Central memory CD8-positive, alpha-beta T cell (primary cell): ENCODE measurements around the gene AHNAK2.
"Not testable (repeated sequence)": the region's sequence is repeated elsewhere in the genome, so short reads cannot be mapped to it uniquely, and the experiment has no call there.

Source experiments
- ATAC-seq: fragments of 150-1000 bp; cut with Tn5 transposase; replicated peaks from 2 replicates; pipeline ENCODE4 v1.10.0; 2022; ENCODE audit warnings: mild to moderate bottlenecking, moderate FRiP score, moderate number of reproducible peaks; ENCODE audit not compliant: poor library complexity, severe bottlenecking; ENCODE audit errors: extremely low read depth
- DNase-seq, 2 donors: peaks; one replicate each; pipeline ENCODE4 v3.0.0; 2021; ENCODE audit warnings: low spot score in 2 of 2
- H3K27ac Mint-ChIP-seq: one replicate; pipeline ENCODE4 v1.8.0; 2022; ENCODE audit warnings: low read depth, mild to moderate bottlenecking, moderate library complexity, mixed read lengths
- H3K27me3 Mint-ChIP-seq: one replicate; pipeline ENCODE4 v1.8.0; 2022; ENCODE audit warnings: mixed read lengths
- H3K36me3 Mint-ChIP-seq: one replicate; pipeline ENCODE4 v1.8.0; 2022; ENCODE audit warnings: mild to moderate bottlenecking, moderate library complexity, mixed read lengths; ENCODE audit not compliant: insufficient read depth
- H3K4me1 Mint-ChIP-seq: one replicate; pipeline ENCODE4 v1.8.0; 2022; ENCODE audit warnings: mixed read lengths
- H3K4me3 Mint-ChIP-seq: one replicate; pipeline ENCODE4 v1.8.0; 2022; ENCODE audit warnings: mild to moderate bottlenecking, moderate library complexity, mixed read lengths
- H3K9me3 Mint-ChIP-seq: one replicate; pipeline ENCODE4 v1.8.0; 2022; ENCODE audit warnings: mixed read lengths

Gene AHNAK2

GRCh38 chr14:104957146-104958113 lies 20.7 kb downstream of the AHNAK2 start:
- H3K4me3 Mint-ChIP-seq, result no peak overlapping the region
- peaks cover 60% of the 10 kb centered on the region for H3K27me3 Mint-ChIP-seq
- ATAC-seq, result no peak
- H3K36me3 Mint-ChIP-seq, result no peaks in the 10 kb centered on the region
- no peak overlapping the region for H3K27ac Mint-ChIP-seq
- no peak for DNase-seq
- H3K4me1 Mint-ChIP-seq, result no peaks in the 10 kb centered on the region
- no peaks in the 10 kb centered on the region for H3K9me3 Mint-ChIP-seq

GRCh38 chr14:104956290-104956890 lies 21.8 kb downstream of the AHNAK2 start:
- H3K27me3 Mint-ChIP-seq, result peaks cover 60% of the 10 kb centered on the region
- H3K4me1 Mint-ChIP-seq, result no peaks in the 10 kb centered on the region
- ATAC-seq (no peak), DNase-seq (no peak)
- no peak overlapping the region for H3K4me3 Mint-ChIP-seq
- H3K36me3 Mint-ChIP-seq, result no peaks in the 10 kb centered on the region
- H3K9me3 Mint-ChIP-seq, result no peaks in the 10 kb centered on the region
- H3K27ac Mint-ChIP-seq, result no peak overlapping the region

- Mint-ChIP-seq H3K4me3 (no peak overlapping the region), H3K27me3 (peaks cover 56% of the 10 kb centered on the region), H3K9me3 (no peaks in the 10 kb centered on the region), H3K27ac (no peak overlapping the region), H3K4me1 (no peaks in the 10 kb centered on the region), H3K36me3 (no peaks in the 10 kb centered on the region)
- DNase-seq (no peak), ATAC-seq (no peak)
Observed at GRCh38 chr14:104955396-104955770, 22.8 kb downstream of the AHNAK2 start.

- Mint-ChIP-seq H3K27me3 (peaks cover 50% of the 10 kb centered on the region), H3K4me3 (no peak overlapping the region), H3K4me1 (no peaks in the 10 kb centered on the region), H3K27ac (no peak overlapping the region), H3K36me3 (no peaks in the 10 kb centered on the region), H3K9me3 (no peaks in the 10 kb centered on the region)
- DNase-seq (no peak), ATAC-seq (no peak)
Observed at GRCh38 chr14:104954746-104955395, 23.3 kb downstream of the AHNAK2 start.

GRCh38 chr14:104953896-104954656 lies 24.1 kb downstream of the AHNAK2 start:
- Mint-ChIP-seq H3K4me3 (no peak overlapping the region), H3K27ac (no peak overlapping the region), H3K4me1 (no peaks in the 10 kb centered on the region), H3K36me3 (no peaks in the 10 kb centered on the region), H3K27me3 (peaks cover 49% of the 10 kb centered on the region), H3K9me3 (no peaks in the 10 kb centered on the region)
- ATAC-seq (no peak), DNase-seq (no peak)

- Mint-ChIP-seq H3K27ac (no peak overlapping the region), H3K4me1 (no peaks in the 10 kb centered on the region), H3K9me3 (no peaks in the 10 kb centered on the region), H3K36me3 (no peaks in the 10 kb centered on the region), H3K27me3 (peaks cover 40% of the 10 kb centered on the region), H3K4me3 (no peak overlapping the region)
- ATAC-seq (no peak), DNase-seq (no peak)
Observed at GRCh38 chr14:104953097-104953496, 25.1 kb downstream of the AHNAK2 start.

- ATAC-seq, H3K4me3 Mint-ChIP-seq, H3K27ac Mint-ChIP-seq, H3K36me3 Mint-ChIP-seq, H3K4me1 Mint-ChIP-seq, DNase-seq, H3K9me3 Mint-ChIP-seq: not testable (repeated sequence)
- peaks cover 30% of the 10 kb centered on the region for H3K27me3 Mint-ChIP-seq
Observed at GRCh38 chr14:104951863-104952657, 26.1 kb downstream of the AHNAK2 start.

- ATAC-seq, H3K27ac Mint-ChIP-seq, H3K9me3 Mint-ChIP-seq, DNase-seq, H3K4me3 Mint-ChIP-seq, H3K36me3 Mint-ChIP-seq, H3K4me1 Mint-ChIP-seq: not testable (repeated sequence)
- H3K27me3 Mint-ChIP-seq, result peaks cover 21% of the 10 kb centered on the region
Observed at GRCh38 chr14:104950701-104951100, 27.5 kb downstream of the AHNAK2 start.

GRCh38 chr14:104950021-104950420 lies 28.2 kb downstream of the AHNAK2 start:
- Mint-ChIP-seq H3K36me3 (no peaks in the 10 kb centered on the region), H3K4me1 (no peaks in the 10 kb centered on the region), H3K27me3 (peaks cover 21% of the 10 kb centered on the region), H3K4me3 (no peak overlapping the region), H3K9me3 (no peaks in the 10 kb centered on the region), H3K27ac (no peak overlapping the region)
- ATAC-seq (no peak), DNase-seq (no peak)

- H3K9me3 Mint-ChIP-seq, DNase-seq, H3K4me1 Mint-ChIP-seq, ATAC-seq, H3K27ac Mint-ChIP-seq, H3K36me3 Mint-ChIP-seq, H3K4me3 Mint-ChIP-seq: not testable (repeated sequence)
- H3K27me3 Mint-ChIP-seq, result peaks cover 16% of the 10 kb centered on the region
Observed at GRCh38 chr14:104949406-104949955, 28.7 kb downstream of the AHNAK2 start.

- no peaks in the 10 kb centered on the region for H3K36me3 Mint-ChIP-seq
- H3K4me3 Mint-ChIP-seq, result no peak overlapping the region
- ATAC-seq (no peak), DNase-seq (no peak)
- no peaks in the 10 kb centered on the region for H3K9me3 Mint-ChIP-seq
- no peak overlapping the region for H3K27ac Mint-ChIP-seq
- no peaks in the 10 kb centered on the region for H3K4me1 Mint-ChIP-seq
- peaks cover 8% of the 10 kb centered on the region for H3K27me3 Mint-ChIP-seq
Observed at GRCh38 chr14:104948736-104949031, 29.5 kb downstream of the AHNAK2 start.
